HS-5 (cell line): Measurements from ENCODE around the gene MRPL45.

ENCODE experiments used
- DNase-seq: peaks from one replicate; pipeline ENCODE4 v3.0.0-alpha.2; 2012; ENCODE audit warnings: low read depth

MRPL45 gene

GRCh38 chr17:38349097-38349730 lies 52.2 kb downstream of the MRPL45 start:
- peak; percentile 42 for DNase-seq

GRCh38 chr17:38350035-38350434 lies 53.1 kb downstream of the MRPL45 start:
- no peak for DNase-seq

GRCh38 chr17:38351412-38352222 lies 54.6 kb downstream of the MRPL45 start, which contains the start of gene SOCS7:
Gene SOCS7 (plus strand): TSS chr17:38351844. CDS start chr17:38352053, 209 bp downstream.
- DNase-seq = peak; percentile 40

- DNase-seq = no peak
Measured at GRCh38 chr17:38352245-38353085, 55.5 kb downstream of the MRPL45 start.

GRCh38 chr17:38353086-38353604 lies 56.2 kb downstream of the MRPL45 start:
- no peak for DNase-seq

GRCh38 chr17:38353668-38354067 lies 56.7 kb downstream of the MRPL45 start:
- DNase-seq = no peak

- no peak for DNase-seq
Measured at GRCh38 chr17:38354466-38354865, 57.5 kb downstream of the MRPL45 start.

- DNase-seq = no peak
Measured at GRCh38 chr17:38355251-38355650, 58.3 kb downstream of the MRPL45 start.

- DNase-seq = no peak
Measured at GRCh38 chr17:38357486-38358123, 60.6 kb downstream of the MRPL45 start.

GRCh38 chr17:38358586-38359513 lies 61.9 kb downstream of the MRPL45 start:
- DNase-seq = no peak

GRCh38 chr17:38361694-38362465 lies 64.9 kb downstream of the MRPL45 start:
- no peak for DNase-seq

- DNase-seq = no peak
Measured at GRCh38 chr17:38363016-38363415, 66.0 kb downstream of the MRPL45 start.

GRCh38 chr17:38364741-38365140 lies 67.8 kb downstream of the MRPL45 start:
- no peak for DNase-seq

GRCh38 chr17:38369124-38369886 lies 72.3 kb downstream of the MRPL45 start:
- no peak for DNase-seq
